ENCODE results near the gene PEX19.

Gene PEX19

GRCh38 chr1:160325252-160325651, 40.3 kb upstream of the PEX19 start:
- Histone ChIP-seq H3K27me3 (replicated peaks; ENCODE audit: control insufficient read depth, insufficient read depth, low read length) (no peaks in the 10 kb centered on the region), H3K4me3 (replicated peaks; ENCODE audit: low read depth, low read length) (no peak overlapping the region), H3K36me3 (ENCODE audit: control insufficient read depth, insufficient read depth, low read length) (peaks cover 27% of the 10 kb centered on the region)
- DNase-seq (ENCODE audit: extremely low read depth, insufficient read length), result no peak
- no peak for TF ChIP-seq CTCF (IDR thresholded peaks at IDR 0.05; ENCODE audit: insufficient read depth, low read length, poor library complexity, severe bottlenecking)

DNA sequence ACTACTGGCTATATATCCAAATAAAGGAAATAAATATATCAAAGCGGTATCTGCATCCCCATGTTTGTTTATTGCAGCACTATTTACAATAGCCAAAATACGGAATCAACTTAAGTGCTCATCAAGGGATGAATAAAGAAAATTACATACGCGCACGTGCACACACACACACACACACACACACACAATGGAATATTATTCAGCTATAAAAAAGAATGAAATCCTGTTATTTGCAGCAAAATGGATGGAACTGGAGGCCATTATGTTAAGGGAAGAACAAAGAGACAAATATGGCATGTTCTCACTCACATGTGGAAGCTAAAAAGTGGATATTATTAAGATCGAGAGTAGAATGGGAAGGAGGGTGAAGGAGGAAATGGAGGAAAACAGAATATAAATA, 37.9 kb upstream of the PEX19 start:
- no peaks in the 10 kb centered on the region for H3K27me3 ChIP-seq (replicated peaks; ENCODE audit: control insufficient read depth, insufficient read depth, low read length)
- DNase-seq (ENCODE audit: extremely low read depth, insufficient read length), result no peak
- H3K4me3 ChIP-seq (replicated peaks; ENCODE audit: low read depth, low read length), result no peak overlapping the region
- no peak for TF ChIP-seq CTCF (IDR thresholded peaks at IDR 0.05; ENCODE audit: insufficient read depth, low read length, poor library complexity, severe bottlenecking)
- H3K36me3 ChIP-seq (ENCODE audit: control insufficient read depth, insufficient read depth, low read length), result peaks cover 15% of the 10 kb centered on the region

DNA sequence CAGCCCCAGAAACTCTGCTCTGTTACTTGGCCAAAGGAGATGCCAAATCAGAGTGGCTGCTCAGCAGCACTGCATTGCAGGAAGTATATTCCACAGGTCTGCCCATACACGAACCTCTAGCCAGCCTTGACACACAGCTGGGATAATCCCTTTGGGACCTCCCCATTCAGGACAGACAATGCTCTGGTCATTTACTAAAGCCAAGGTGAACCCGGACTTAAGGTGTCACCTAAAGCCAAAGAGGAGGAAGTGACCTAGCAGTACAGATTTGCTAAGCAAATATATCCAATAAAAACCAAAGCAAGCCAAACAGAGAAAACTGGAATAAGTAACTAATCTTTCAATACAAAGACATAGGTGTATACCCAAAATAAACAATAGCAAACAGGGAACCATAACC, 30.4 kb upstream of the PEX19 start:
- no peak overlapping the region for H3K4me3 ChIP-seq (replicated peaks; ENCODE audit: low read depth, low read length)
- H3K36me3 ChIP-seq (ENCODE audit: control insufficient read depth, insufficient read depth, low read length), result peaks cover 19% of the 10 kb centered on the region
- TF ChIP-seq CTCF (IDR thresholded peaks at IDR 0.05; ENCODE audit: insufficient read depth, low read length, poor library complexity, severe bottlenecking), result no peak
- no peaks in the 10 kb centered on the region for H3K27me3 ChIP-seq (replicated peaks; ENCODE audit: control insufficient read depth, insufficient read depth, low read length)
- no peak for DNase-seq (ENCODE audit: extremely low read depth, insufficient read length)

GRCh38 chr1:160309571-160309970, 24.6 kb upstream of the PEX19 start:
- H3K4me3 ChIP-seq (replicated peaks; ENCODE audit: low read depth, low read length), result no peak overlapping the region
- DNase-seq (ENCODE audit: extremely low read depth, insufficient read length), result no peak
- no peak for TF ChIP-seq CTCF (IDR thresholded peaks at IDR 0.05; ENCODE audit: insufficient read depth, low read length, poor library complexity, severe bottlenecking)
- no peaks in the 10 kb centered on the region for H3K27me3 ChIP-seq (replicated peaks; ENCODE audit: control insufficient read depth, insufficient read depth, low read length)
- H3K36me3 ChIP-seq (ENCODE audit: control insufficient read depth, insufficient read depth, low read length), result peaks cover 30% of the 10 kb centered on the region

DNA sequence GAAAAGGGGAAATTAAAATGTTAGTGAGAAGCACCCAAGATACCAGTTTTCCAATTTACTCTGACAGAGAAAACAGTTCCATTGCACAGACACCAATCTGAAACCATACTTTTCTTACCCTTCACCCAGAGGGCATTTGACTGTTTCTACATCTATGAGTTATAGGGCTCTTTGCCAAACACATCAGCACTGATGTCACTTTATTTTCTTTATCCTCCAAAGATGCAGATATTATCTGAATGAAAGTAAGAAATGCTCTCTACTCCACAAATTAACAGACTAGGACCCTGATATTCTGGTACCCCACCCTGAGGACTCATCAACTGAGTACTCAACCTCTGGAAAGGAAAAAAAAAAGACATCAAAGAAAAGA, 24.2 kb upstream of the PEX19 start:
- DNase-seq (ENCODE audit: extremely low read depth, insufficient read length), result no peak
- no peak overlapping the region for H3K4me3 ChIP-seq (replicated peaks; ENCODE audit: low read depth, low read length)
- peaks cover 27% of the 10 kb centered on the region for H3K36me3 ChIP-seq (ENCODE audit: control insufficient read depth, insufficient read depth, low read length)
- no peak for TF ChIP-seq CTCF (IDR thresholded peaks at IDR 0.05; ENCODE audit: insufficient read depth, low read length, poor library complexity, severe bottlenecking)
- no peaks in the 10 kb centered on the region for H3K27me3 ChIP-seq (replicated peaks; ENCODE audit: control insufficient read depth, insufficient read depth, low read length)

- peaks cover 27% of the 10 kb centered on the region for H3K36me3 ChIP-seq (ENCODE audit: control insufficient read depth, insufficient read depth, low read length)
- H3K4me3 ChIP-seq (replicated peaks; ENCODE audit: low read depth, low read length), result no peak overlapping the region
- TF ChIP-seq CTCF (IDR thresholded peaks at IDR 0.05; ENCODE audit: insufficient read depth, low read length, poor library complexity, severe bottlenecking), result no peak
Observed at GRCh38 chr1:160308451-160309184, 23.7 kb upstream of the PEX19 start.

More at GRCh38 chr1:160308451-160309184, 23.7 kb upstream of the PEX19 start:
- no peak for DNase-seq (ENCODE audit: extremely low read depth, insufficient read length)
- H3K27me3 ChIP-seq (replicated peaks; ENCODE audit: control insufficient read depth, insufficient read depth, low read length), result no peaks in the 10 kb centered on the region
